K562 (cell line): ENCODE data around the gene FAM50A.

Experiments
- CCNT2 ChIP-seq: IDR thresholded peaks from 2 replicates; pipeline ENCODE4 v1.6.1; 2011; ENCODE audit warnings: borderline replicate concordance, low read depth, mild to moderate bottlenecking, moderate library complexity, mixed read lengths, low read length; ENCODE audit not compliant: insufficient read length; ENCODE audit errors: extremely low read depth
- CTCF ChIP-seq, 3 experiments: IDR thresholded peaks in 2 of 3; conservative IDR thresholded peaks in 1 of 3; 2 replicates each; pipeline ENCODE4 v1.5.1; 2011 to 2012; ENCODE audit warnings: low read length in 3 of 3, mild to moderate bottlenecking in 3 of 3, control low read depth in 2 of 3, improper control_type of control experiment in 1 of 3, inconsistent platforms in 1 of 3, low read depth in 1 of 3, mixed read lengths in 1 of 3, moderate library complexity in 1 of 3; ENCODE audit not compliant: insufficient read depth in 2 of 3
- FOXA1 ChIP-seq: fragments of 450-650 bp; IDR thresholded peaks from 2 replicates; pipeline ENCODE4 v1.6.1; 2016; ENCODE audit warnings: mild to moderate bottlenecking, borderline replicate concordance
- MECOM ChIP-seq: fragments of 250-450 bp; sonication (Bioruptor Pico); IDR thresholded peaks from 2 replicates; pipeline ENCODE4 v1.8.0; 2022; ENCODE audit warnings: inconsistent platforms
- NFE2L1 ChIP-seq: fragments of 450-650 bp; IDR thresholded peaks from 2 replicates; pipeline ENCODE4 v1.6.1; 2016; ENCODE audit warnings: missing genetic modification characterization, low read depth, mild to moderate bottlenecking, missing compliant biosample characterization, moderate library complexity, borderline replicate concordance
- SIX5 ChIP-seq, 2 experiments: IDR thresholded peaks; 2 replicates each; pipeline ENCODE4 v1.6.1; 2011; ENCODE audit warnings: low read length in 2 of 2, borderline replicate concordance in 1 of 2, low read depth in 1 of 2, mild to moderate bottlenecking in 1 of 2, moderate library complexity in 1 of 2; ENCODE audit not compliant: insufficient read depth in 1 of 2
- ZBTB33 ChIP-seq: sonication (generic); formaldehyde crosslinking; IDR thresholded peaks from 2 replicates; pipeline ENCODE4 v1.8.1; 2023; ENCODE audit warnings: mild to moderate bottlenecking, missing genetic modification reagents
- ZNF512 ChIP-seq: IDR thresholded peaks from 2 replicates; pipeline ENCODE4 v1.6.1; 2016; ENCODE audit warnings: missing genetic modification characterization, missing compliant biosample characterization
- ZNF780A ChIP-seq: fragments of 250-450 bp; sonication (Bioruptor Pico); IDR thresholded peaks from 2 replicates; pipeline ENCODE4 v1.5.0; 2021; ENCODE audit warnings: mild to moderate bottlenecking

GRCh38 chrX:154468217-154468616 lies 24.3 kb downstream of the FAM50A start:
- TF ChIP-seq CCNT2 (no peak), MECOM (CRISPR knock-in tag) (no peak), ZNF780A (no peak), NFE2L1 (no peak), SIX5 (IDR thresholded peaks at IDR 0.05; ENCODE audit: borderline replicate concordance in 1 of 2, insufficient read depth in 1 of 2, low read depth in 1 of 2, low read length in 2 of 2) (no peak), FOXA1 (no peak), CTCF (IDR thresholded peaks at IDR 0.05 in 2 of 3, conservative IDR thresholded peaks at IDR 0.05 in 1 of 3; ENCODE audit: insufficient read depth in 2 of 3, low read depth in 1 of 3, low read length in 3 of 3) (no peak), ZBTB33 (CRISPR knock-in tag) (no peak), ZNF512 (tag) (no peak)
